ENCODE data around the gene PTDSS2. TPM values are rescaled to one million over a fixed set of nuclear protein-coding genes. Genes with fewer than 3 reads are reported as not detected.
A peak's percentile ranks its signal among the peaks of the same experiment; 100 is the strongest.
"Not testable (repeated sequence)": the region's sequence is repeated elsewhere in the genome, so short reads cannot be mapped to it uniquely, and the experiment has no call there.

PTDSS2 gene
- total RNA-seq, 1 experiment from 2014 or later, result 49.5 TPM

GRCh38 chr11:409008-409599, 41.0 kb upstream of the PTDSS2 start:
- H3K27ac Mint-ChIP-seq, result no peak overlapping the region
- no peaks in the 10 kb centered on the region for H3K27me3 Mint-ChIP-seq (ENCODE audit: low read depth)
- CTCF ChIA-PET, result no interaction called here
- ATAC-seq (no peak), DNase-seq (ENCODE audit: low spot score) (no peak)
- no peaks in the 10 kb centered on the region for H3K36me3 Mint-ChIP-seq
- H3K4me1 Mint-ChIP-seq, result no peaks in the 10 kb centered on the region
- POLR2A ChIA-PET, result no interaction called here
- no peaks in the 10 kb centered on the region for H3K9me3 Mint-ChIP-seq
- no peak overlapping the region for H3K4me3 Mint-ChIP-seq
- TF ChIP-seq, protein P1, sequence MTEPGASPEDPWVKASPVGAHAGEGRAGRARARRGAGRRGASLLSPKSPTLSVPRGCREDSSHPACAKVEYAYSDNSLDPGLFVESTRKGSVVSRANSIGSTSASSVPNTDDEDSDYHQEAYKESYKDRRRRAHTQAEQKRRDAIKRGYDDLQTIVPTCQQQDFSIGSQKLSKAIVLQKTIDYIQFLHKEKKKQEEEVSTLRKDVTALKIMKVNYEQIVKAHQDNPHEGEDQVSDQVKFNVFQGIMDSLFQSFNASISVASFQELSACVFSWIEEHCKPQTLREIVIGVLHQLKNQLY (CRISPR knock-in tag; IDR thresholded peaks at IDR 0.05), result no peak
- TF ChIP-seq CDX4 (CRISPR knock-in tag; IDR thresholded peaks at IDR 0.05; ENCODE audit: borderline replicate concordance) (no peak), CREB1 (CRISPR knock-in tag; IDR thresholded peaks at IDR 0.05) (no peak), HMGXB4 (CRISPR knock-in tag; IDR thresholded peaks at IDR 0.05) (no peak), ZNF121 (CRISPR knock-in tag; IDR thresholded peaks at IDR 0.05) (no peak), FOXK1 (CRISPR knock-in tag; IDR thresholded peaks at IDR 0.05) (no peak), ZNF396 (CRISPR knock-in tag; IDR thresholded peaks at IDR 0.05; ENCODE audit: borderline replicate concordance) (no peak)
- TF ChIP-seq, protein P2, sequence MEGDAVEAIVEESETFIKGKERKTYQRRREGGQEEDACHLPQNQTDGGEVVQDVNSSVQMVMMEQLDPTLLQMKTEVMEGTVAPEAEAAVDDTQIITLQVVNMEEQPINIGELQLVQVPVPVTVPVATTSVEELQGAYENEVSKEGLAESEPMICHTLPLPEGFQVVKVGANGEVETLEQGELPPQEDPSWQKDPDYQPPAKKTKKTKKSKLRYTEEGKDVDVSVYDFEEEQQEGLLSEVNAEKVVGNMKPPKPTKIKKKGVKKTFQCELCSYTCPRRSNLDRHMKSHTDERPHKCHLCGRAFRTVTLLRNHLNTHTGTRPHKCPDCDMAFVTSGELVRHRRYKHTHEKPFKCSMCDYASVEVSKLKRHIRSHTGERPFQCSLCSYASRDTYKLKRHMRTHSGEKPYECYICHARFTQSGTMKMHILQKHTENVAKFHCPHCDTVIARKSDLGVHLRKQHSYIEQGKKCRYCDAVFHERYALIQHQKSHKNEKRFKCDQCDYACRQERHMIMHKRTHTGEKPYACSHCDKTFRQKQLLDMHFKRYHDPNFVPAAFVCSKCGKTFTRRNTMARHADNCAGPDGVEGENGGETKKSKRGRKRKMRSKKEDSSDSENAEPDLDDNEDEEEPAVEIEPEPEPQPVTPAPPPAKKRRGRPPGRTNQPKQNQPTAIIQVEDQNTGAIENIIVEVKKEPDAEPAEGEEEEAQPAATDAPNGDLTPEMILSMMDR (IDR thresholded peaks at IDR 0.05), result no peak
- TF ChIP-seq, protein P3, sequence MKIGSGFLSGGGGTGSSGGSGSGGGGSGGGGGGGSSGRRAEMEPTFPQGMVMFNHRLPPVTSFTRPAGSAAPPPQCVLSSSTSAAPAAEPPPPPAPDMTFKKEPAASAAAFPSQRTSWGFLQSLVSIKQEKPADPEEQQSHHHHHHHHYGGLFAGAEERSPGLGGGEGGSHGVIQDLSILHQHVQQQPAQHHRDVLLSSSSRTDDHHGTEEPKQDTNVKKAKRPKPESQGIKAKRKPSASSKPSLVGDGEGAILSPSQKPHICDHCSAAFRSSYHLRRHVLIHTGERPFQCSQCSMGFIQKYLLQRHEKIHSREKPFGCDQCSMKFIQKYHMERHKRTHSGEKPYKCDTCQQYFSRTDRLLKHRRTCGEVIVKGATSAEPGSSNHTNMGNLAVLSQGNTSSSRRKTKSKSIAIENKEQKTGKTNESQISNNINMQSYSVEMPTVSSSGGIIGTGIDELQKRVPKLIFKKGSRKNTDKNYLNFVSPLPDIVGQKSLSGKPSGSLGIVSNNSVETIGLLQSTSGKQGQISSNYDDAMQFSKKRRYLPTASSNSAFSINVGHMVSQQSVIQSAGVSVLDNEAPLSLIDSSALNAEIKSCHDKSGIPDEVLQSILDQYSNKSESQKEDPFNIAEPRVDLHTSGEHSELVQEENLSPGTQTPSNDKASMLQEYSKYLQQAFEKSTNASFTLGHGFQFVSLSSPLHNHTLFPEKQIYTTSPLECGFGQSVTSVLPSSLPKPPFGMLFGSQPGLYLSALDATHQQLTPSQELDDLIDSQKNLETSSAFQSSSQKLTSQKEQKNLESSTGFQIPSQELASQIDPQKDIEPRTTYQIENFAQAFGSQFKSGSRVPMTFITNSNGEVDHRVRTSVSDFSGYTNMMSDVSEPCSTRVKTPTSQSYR (CRISPR knock-in tag; IDR thresholded peaks at IDR 0.05), result no peak

DNA sequence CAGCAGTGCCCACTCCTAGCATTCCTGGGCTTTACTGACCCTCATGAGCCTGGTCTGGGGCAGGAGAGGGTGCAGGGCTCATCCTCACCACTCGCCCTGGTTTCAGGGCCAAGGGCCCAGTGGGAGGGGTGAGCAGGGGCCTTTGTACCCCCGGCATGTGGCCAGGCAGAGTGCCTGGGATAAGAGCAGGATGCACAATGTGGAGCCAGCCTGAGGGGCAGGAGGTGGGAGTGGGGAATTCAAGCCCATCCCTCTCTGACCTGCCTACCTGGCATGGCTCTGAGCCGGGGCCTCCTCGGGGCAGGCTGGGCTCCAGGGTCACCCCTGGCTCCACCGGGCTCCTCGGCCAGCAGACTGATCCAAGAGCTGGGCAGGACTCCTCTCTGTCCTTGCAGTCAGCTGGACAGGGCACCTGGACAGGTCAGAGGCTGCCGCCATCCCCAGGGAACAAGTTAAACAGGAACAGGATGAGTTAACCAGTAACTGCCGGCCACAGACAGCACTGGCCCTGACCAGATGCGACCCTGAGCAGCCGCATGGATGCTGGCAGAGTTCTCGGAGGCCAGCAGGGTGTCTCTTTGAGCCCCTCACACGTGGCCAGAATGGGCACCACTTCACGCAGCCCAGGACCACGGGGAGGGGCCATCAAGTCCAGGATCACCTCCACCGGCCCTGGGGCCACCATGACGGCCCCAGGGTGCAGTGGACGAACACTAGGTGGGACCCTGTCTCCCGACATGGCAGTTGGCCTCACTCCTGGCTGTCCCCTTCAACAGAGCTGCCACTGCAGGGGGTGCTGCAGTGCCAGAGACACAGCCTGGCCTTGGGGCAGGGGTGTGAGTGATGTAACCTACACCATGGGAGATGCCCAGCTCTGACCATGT, 40.2 kb upstream of the PTDSS2 start:
- TF ChIP-seq AFF4 (CRISPR knock-in tag; IDR thresholded peaks at IDR 0.05; ENCODE audit: borderline replicate concordance), result no peak
- TF ChIP-seq GABPB1 (CRISPR knock-in tag; IDR thresholded peaks at IDR 0.05), result 0 out of 2 replicates have a peak, but pooled peaks have one; percentile 17
- Mint-ChIP-seq H3K9me3 (no peaks in the 10 kb centered on the region), H3K4me3 (no peak overlapping the region), H3K36me3 (no peaks in the 10 kb centered on the region), H3K27me3 (ENCODE audit: low read depth) (no peaks in the 10 kb centered on the region), H3K27ac (no peak overlapping the region), H3K4me1 (peaks cover 6% of the 10 kb centered on the region)
- DNase-seq (ENCODE audit: low spot score) (peak; percentile 11), ATAC-seq (no peak)
- ChIA-PET POLR2A (interaction anchor here (0.6 kb wide), 1 partner anchor 413 kb away, joined by 3 read pairs; no protein-coding TSS in a partner anchor), CTCF (interaction anchor here (0.6 to 1.2 kb wide), 5 partner anchors 19 to 203 kb away, joined by 3 to 7 read pairs (median 3); partner anchors contain the start of gene BET1L)

GRCh38 chr11:410711-411110, 39.4 kb upstream of the PTDSS2 start:
- DNase-seq (ENCODE audit: low spot score); H3K27me3 Mint-ChIP-seq (ENCODE audit: low read depth); POLR2A ChIA-PET; H3K27ac Mint-ChIP-seq; H3K36me3 Mint-ChIP-seq; H3K4me3 Mint-ChIP-seq; H3K9me3 Mint-ChIP-seq; ATAC-seq: not testable (repeated sequence)
- peaks cover 12% of the 10 kb centered on the region for H3K4me1 Mint-ChIP-seq
- CTCF ChIA-PET, result interaction anchor here (0.6 to 1.2 kb wide), 6 partner anchors 20 to 204 kb away, joined by 3 to 7 read pairs (median 3); partner anchors contain the start of gene BET1L

DNA sequence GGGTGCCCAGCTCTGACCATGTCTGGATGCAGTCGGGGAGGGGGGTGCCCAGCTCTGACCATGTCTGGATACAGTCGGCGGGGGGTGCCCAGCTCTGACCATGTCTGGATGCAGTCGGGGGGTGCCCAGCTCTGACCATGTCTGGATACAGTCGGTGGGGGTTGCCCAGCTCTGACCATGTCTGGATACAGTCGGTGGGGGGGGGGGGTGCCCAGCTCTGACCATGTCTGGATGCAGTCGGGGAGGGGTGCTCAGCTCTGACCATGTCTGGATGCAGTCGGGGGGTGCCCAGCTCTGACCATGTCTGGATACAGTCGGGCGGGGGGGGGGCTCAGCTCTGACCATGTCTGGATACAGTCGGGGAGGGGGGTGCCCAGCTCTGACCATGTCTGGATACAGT, 38.6 kb upstream of the PTDSS2 start:
- H3K27me3 Mint-ChIP-seq (ENCODE audit: low read depth); DNase-seq (ENCODE audit: low spot score); ATAC-seq; POLR2A ChIA-PET; H3K27ac Mint-ChIP-seq; H3K9me3 Mint-ChIP-seq; H3K36me3 Mint-ChIP-seq; H3K4me3 Mint-ChIP-seq: not testable (repeated sequence)
- peaks cover 18% of the 10 kb centered on the region for H3K4me1 Mint-ChIP-seq
- CTCF ChIA-PET, result interaction anchor here (0.6 to 1.2 kb wide), 2 partner anchors 37 to 107 kb away, joined by 3 read pairs; no protein-coding TSS in a partner anchor
